WTC11 (cell line): ENCODE results near the gene HPS1. TPM values are rescaled to one million over a fixed set of nuclear protein-coding genes. Genes with fewer than 3 reads are reported as not detected.

Source experiments
- ATAC-seq: fragments of 200-7000 bp; cut with Tn5 transposase; 2 replicates; pipeline ENCODE4 v1.10.0; 2021; ENCODE audit warnings: mild to moderate bottlenecking, moderate library complexity
- CTCF ChIA-PET: fragments of 300-600 bp; sonication (Branson Sonifier 250); formaldehyde crosslinking; loops from one replicate; lab custom pipeline; 2021; ENCODE audit warnings: antibody characterized with exemption; lab: Charles Lee
- POLR2A ChIA-PET: fragments of 350-600 bp; sonication (Branson Sonifier 250); formaldehyde crosslinking; loops from one replicate; lab custom pipeline; 2021; ENCODE audit warnings: antibody characterized with exemption; lab: Charles Lee
- DNase-seq: peaks from one replicate; pipeline ENCODE4 v3.0.0; 2021; ENCODE audit warnings: low spot score
- H3K27ac Mint-ChIP-seq: 2 replicates; pipeline ENCODE4 v1.8.0; 2021; ENCODE audit warnings: mixed read lengths
- H3K27me3 Mint-ChIP-seq: 2 replicates; pipeline ENCODE4 v1.8.0; 2021; ENCODE audit warnings: low read depth, mild to moderate bottlenecking, moderate library complexity, mixed read lengths
- H3K36me3 Mint-ChIP-seq: 2 replicates; pipeline ENCODE4 v1.8.0; 2021; ENCODE audit warnings: mixed read lengths
- H3K4me1 Mint-ChIP-seq: 2 replicates; pipeline ENCODE4 v1.8.0; 2022; ENCODE audit warnings: mixed read lengths
- H3K4me3 Mint-ChIP-seq: 2 replicates; pipeline ENCODE4 v1.8.0; 2021; ENCODE audit warnings: mild to moderate bottlenecking, moderate library complexity, mixed read lengths
- H3K9me3 Mint-ChIP-seq: 2 replicates; pipeline ENCODE4 v1.8.0; 2021; ENCODE audit warnings: mixed read lengths
- CREM ChIP-seq: sonication (generic); formaldehyde crosslinking; IDR thresholded peaks from 2 replicates; pipeline ENCODE4 v1.8.1; 2022; ENCODE audit warnings: mild to moderate bottlenecking, missing genetic modification reagents, moderate library complexity
- PRRX2 ChIP-seq: fragments of 250-450 bp; sonication (Bioruptor Pico); IDR thresholded peaks from 2 replicates; pipeline ENCODE4 v1.8.0; 2021; ENCODE audit warnings: mild to moderate bottlenecking
- RORB ChIP-seq: fragments of 250-450 bp; sonication (Bioruptor Pico); IDR thresholded peaks from 2 replicates; pipeline ENCODE4 v1.9.0; 2021; ENCODE audit warnings: mild to moderate bottlenecking
- TEAD4 ChIP-seq: sonication (generic); formaldehyde crosslinking; IDR thresholded peaks from 2 replicates; pipeline ENCODE4 v1.8.0; 2022; ENCODE audit warnings: mild to moderate bottlenecking, missing genetic modification reagents
- ZNF263 ChIP-seq: sonication (generic); formaldehyde crosslinking; IDR thresholded peaks from 2 replicates; pipeline ENCODE4 v1.8.1; 2022; ENCODE audit warnings: low read depth, mild to moderate bottlenecking, moderate library complexity, missing genetic modification reagents
- total RNA-seq: library from RNA; stranded (reverse); gene quantifications from 3 replicates; pipeline ENCODE4 v1.2.3, GENCODE V29; 2021
- TF ChIP-seq, protein P1 (sequence below): fragments of 250-450 bp; sonication (Bioruptor Pico); IDR thresholded peaks from 2 replicates; pipeline ENCODE4 v1.9.0; 2021; ENCODE audit warnings: mild to moderate bottlenecking
- TF ChIP-seq, protein P2 (sequence below): sonication (generic); formaldehyde crosslinking; IDR thresholded peaks from 2 replicates; pipeline ENCODE4 v1.8.0; 2022; ENCODE audit warnings: mild to moderate bottlenecking, missing genetic modification reagents
- TF ChIP-seq, protein P3 (sequence below): fragments of 250-450 bp; sonication (Bioruptor Pico); IDR thresholded peaks from 2 replicates; pipeline ENCODE4 v1.9.0; 2021; ENCODE audit warnings: mild to moderate bottlenecking
- TF ChIP-seq, protein P4 (sequence below): sonication (generic); formaldehyde crosslinking; IDR thresholded peaks from 2 replicates; pipeline ENCODE4 v1.8.0; 2022; ENCODE audit warnings: mild to moderate bottlenecking, missing genetic modification reagents
- TF ChIP-seq, protein P5 (sequence below): fragments of 250-450 bp; sonication (Bioruptor Pico); IDR thresholded peaks from 2 replicates; pipeline ENCODE4 v1.9.0; 2021; ENCODE audit warnings: moderate library complexity, mild to moderate bottlenecking, inconsistent platforms, borderline replicate concordance
- TF ChIP-seq, protein P6 (sequence below): sonication (generic); formaldehyde crosslinking; IDR thresholded peaks from 2 replicates; pipeline ENCODE4 v1.8.0; 2023; ENCODE audit warnings: missing genetic modification reagents, mild to moderate bottlenecking, borderline replicate concordance
- TF ChIP-seq, protein P7 (sequence below): sonication (generic); formaldehyde crosslinking; IDR thresholded peaks from 2 replicates; pipeline ENCODE4 v1.8.0; 2022; ENCODE audit warnings: missing genetic modification reagents
- TF ChIP-seq, protein P8 (sequence below): sonication (generic); formaldehyde crosslinking; conservative IDR thresholded peaks from 2 replicates; pipeline ENCODE4 v1.8.1; 2023; ENCODE audit warnings: mild to moderate bottlenecking, low read depth, missing genetic modification reagents, moderate library complexity
- TF ChIP-seq, protein P9 (sequence below): fragments of 250-450 bp; sonication (Bioruptor Pico); IDR thresholded peaks from 2 replicates; pipeline ENCODE4 v2.1.2; 2022; ENCODE audit warnings: mild to moderate bottlenecking, moderate library complexity

Gene HPS1
- total RNA-seq, 1 experiment from 2014 or later: 49.3 TPM

DNA sequence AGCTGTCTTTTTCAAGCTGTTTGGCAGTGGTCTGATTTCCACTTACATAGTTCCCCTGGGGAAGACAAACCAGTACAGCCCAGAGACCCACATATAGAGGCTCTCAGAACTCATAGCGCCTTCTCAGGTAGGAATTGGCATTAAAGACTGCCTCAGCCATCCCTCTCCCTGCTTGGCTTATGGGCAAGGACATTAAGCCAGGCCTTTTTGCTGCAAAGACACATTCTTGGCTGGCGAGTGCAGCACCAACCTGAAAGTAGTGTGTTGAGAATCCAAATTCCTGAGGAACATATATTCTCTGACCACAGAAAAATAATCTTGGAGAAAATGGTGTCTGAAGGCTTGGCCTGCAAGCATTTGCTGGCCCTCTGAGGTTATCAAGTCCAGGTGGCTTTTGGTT, 39.2 kb upstream of the HPS1 start:
- Mint-ChIP-seq H3K27ac (no peak overlapping the region), H3K36me3 (0 out of 2 replicates have a peak, but pooled peaks cover 7% of the 10 kb centered on the region), H3K4me1 (no peaks in the 10 kb centered on the region), H3K4me3 (no peak overlapping the region), H3K9me3 (peaks cover 17% of the 10 kb centered on the region), H3K27me3 (peaks cover 5% of the 10 kb centered on the region; the same call in 1 of the 2 replicates)
- peak; percentile 75 for ATAC-seq
- ChIA-PET POLR2A (no interaction called here), CTCF (interaction anchor here (0.6 to 1.4 kb wide), 2 partner anchors 18 to 19 kb away, joined by 3 to 8 read pairs; no protein-coding TSS in a partner anchor)
- no peak for DNase-seq
- no peak for TF ChIP-seq PRRX2 (CRISPR knock-in tag)
- no peak for TF ChIP-seq ZNF263

DNA sequence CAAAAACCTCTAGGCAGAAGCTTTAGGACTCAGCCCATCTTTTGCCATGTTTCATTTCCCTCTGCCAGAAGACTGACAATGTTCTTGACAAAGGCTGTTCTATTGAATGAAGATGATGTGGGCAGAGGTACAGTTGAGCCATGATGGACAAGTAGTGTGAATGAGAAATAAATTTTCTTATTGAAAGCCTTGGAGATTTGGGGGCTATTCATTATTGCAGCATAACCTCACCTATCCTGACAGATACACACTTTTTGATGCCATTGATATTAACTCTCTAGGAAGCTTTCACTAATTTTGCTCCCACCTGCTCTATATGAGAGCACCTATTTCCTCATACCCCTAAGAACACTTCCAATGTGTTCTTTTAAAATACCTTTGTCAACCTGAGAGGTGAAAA, 36.9 kb upstream of the HPS1 start:
- POLR2A ChIA-PET: no interaction called here
- 0 out of 2 replicates have a peak, but pooled peaks cover 7% of the 10 kb centered on the region for H3K36me3 Mint-ChIP-seq
- no peaks in the 10 kb centered on the region for H3K4me1 Mint-ChIP-seq
- no peak for DNase-seq
- TF ChIP-seq, protein P1, sequence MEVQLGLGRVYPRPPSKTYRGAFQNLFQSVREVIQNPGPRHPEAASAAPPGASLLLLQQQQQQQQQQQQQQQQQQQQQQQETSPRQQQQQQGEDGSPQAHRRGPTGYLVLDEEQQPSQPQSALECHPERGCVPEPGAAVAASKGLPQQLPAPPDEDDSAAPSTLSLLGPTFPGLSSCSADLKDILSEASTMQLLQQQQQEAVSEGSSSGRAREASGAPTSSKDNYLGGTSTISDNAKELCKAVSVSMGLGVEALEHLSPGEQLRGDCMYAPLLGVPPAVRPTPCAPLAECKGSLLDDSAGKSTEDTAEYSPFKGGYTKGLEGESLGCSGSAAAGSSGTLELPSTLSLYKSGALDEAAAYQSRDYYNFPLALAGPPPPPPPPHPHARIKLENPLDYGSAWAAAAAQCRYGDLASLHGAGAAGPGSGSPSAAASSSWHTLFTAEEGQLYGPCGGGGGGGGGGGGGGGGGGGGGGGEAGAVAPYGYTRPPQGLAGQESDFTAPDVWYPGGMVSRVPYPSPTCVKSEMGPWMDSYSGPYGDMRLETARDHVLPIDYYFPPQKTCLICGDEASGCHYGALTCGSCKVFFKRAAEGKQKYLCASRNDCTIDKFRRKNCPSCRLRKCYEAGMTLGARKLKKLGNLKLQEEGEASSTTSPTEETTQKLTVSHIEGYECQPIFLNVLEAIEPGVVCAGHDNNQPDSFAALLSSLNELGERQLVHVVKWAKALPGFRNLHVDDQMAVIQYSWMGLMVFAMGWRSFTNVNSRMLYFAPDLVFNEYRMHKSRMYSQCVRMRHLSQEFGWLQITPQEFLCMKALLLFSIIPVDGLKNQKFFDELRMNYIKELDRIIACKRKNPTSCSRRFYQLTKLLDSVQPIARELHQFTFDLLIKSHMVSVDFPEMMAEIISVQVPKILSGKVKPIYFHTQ (CRISPR knock-in tag): no peak
- TF ChIP-seq, protein P2, sequence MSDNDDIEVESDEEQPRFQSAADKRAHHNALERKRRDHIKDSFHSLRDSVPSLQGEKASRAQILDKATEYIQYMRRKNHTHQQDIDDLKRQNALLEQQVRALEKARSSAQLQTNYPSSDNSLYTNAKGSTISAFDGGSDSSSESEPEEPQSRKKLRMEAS: no peak
- TF ChIP-seq, protein P3, sequence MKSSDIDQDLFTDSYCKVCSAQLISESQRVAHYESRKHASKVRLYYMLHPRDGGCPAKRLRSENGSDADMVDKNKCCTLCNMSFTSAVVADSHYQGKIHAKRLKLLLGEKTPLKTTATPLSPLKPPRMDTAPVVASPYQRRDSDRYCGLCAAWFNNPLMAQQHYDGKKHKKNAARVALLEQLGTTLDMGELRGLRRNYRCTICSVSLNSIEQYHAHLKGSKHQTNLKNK: no peak
- TF ChIP-seq, protein P4, sequence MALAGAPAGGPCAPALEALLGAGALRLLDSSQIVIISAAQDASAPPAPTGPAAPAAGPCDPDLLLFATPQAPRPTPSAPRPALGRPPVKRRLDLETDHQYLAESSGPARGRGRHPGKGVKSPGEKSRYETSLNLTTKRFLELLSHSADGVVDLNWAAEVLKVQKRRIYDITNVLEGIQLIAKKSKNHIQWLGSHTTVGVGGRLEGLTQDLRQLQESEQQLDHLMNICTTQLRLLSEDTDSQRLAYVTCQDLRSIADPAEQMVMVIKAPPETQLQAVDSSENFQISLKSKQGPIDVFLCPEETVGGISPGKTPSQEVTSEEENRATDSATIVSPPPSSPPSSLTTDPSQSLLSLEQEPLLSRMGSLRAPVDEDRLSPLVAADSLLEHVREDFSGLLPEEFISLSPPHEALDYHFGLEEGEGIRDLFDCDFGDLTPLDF (CRISPR knock-in tag): no peak
- TF ChIP-seq CREM (no peak), RORB (CRISPR knock-in tag) (no peak), TEAD4 (CRISPR knock-in tag) (no peak)
- TF ChIP-seq, protein P5, sequence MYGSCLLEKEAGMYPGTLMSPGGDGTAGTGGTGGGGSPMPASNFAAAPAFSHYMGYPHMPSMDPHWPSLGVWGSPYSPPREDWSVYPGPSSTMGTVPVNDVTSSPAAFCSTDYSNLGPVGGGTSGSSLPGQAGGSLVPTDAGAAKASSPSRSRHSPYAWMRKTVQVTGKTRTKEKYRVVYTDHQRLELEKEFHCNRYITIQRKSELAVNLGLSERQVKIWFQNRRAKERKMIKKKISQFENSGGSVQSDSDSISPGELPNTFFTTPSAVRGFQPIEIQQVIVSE (CRISPR knock-in tag): no peak
- TF ChIP-seq, protein P6, sequence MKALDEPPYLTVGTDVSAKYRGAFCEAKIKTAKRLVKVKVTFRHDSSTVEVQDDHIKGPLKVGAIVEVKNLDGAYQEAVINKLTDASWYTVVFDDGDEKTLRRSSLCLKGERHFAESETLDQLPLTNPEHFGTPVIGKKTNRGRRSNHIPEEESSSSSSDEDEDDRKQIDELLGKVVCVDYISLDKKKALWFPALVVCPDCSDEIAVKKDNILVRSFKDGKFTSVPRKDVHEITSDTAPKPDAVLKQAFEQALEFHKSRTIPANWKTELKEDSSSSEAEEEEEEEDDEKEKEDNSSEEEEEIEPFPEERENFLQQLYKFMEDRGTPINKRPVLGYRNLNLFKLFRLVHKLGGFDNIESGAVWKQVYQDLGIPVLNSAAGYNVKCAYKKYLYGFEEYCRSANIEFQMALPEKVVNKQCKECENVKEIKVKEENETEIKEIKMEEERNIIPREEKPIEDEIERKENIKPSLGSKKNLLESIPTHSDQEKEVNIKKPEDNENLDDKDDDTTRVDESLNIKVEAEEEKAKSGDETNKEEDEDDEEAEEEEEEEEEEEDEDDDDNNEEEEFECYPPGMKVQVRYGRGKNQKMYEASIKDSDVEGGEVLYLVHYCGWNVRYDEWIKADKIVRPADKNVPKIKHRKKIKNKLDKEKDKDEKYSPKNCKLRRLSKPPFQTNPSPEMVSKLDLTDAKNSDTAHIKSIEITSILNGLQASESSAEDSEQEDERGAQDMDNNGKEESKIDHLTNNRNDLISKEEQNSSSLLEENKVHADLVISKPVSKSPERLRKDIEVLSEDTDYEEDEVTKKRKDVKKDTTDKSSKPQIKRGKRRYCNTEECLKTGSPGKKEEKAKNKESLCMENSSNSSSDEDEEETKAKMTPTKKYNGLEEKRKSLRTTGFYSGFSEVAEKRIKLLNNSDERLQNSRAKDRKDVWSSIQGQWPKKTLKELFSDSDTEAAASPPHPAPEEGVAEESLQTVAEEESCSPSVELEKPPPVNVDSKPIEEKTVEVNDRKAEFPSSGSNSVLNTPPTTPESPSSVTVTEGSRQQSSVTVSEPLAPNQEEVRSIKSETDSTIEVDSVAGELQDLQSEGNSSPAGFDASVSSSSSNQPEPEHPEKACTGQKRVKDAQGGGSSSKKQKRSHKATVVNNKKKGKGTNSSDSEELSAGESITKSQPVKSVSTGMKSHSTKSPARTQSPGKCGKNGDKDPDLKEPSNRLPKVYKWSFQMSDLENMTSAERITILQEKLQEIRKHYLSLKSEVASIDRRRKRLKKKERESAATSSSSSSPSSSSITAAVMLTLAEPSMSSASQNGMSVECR (CRISPR knock-in tag): no peak
- TF ChIP-seq, protein P7, sequence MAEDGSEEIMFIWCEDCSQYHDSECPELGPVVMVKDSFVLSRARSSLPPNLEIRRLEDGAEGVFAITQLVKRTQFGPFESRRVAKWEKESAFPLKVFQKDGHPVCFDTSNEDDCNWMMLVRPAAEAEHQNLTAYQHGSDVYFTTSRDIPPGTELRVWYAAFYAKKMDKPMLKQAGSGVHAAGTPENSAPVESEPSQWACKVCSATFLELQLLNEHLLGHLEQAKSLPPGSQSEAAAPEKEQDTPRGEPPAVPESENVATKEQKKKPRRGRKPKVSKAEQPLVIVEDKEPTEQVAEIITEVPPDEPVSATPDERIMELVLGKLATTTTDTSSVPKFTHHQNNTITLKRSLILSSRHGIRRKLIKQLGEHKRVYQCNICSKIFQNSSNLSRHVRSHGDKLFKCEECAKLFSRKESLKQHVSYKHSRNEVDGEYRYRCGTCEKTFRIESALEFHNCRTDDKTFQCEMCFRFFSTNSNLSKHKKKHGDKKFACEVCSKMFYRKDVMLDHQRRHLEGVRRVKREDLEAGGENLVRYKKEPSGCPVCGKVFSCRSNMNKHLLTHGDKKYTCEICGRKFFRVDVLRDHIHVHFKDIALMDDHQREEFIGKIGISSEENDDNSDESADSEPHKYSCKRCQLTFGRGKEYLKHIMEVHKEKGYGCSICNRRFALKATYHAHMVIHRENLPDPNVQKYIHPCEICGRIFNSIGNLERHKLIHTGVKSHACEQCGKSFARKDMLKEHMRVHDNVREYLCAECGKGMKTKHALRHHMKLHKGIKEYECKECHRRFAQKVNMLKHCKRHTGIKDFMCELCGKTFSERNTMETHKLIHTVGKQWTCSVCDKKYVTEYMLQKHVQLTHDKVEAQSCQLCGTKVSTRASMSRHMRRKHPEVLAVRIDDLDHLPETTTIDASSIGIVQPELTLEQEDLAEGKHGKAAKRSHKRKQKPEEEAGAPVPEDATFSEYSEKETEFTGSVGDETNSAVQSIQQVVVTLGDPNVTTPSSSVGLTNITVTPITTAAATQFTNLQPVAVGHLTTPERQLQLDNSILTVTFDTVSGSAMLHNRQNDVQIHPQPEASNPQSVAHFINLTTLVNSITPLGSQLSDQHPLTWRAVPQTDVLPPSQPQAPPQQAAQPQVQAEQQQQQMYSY (CRISPR knock-in tag): no peak
- TF ChIP-seq, protein P8, sequence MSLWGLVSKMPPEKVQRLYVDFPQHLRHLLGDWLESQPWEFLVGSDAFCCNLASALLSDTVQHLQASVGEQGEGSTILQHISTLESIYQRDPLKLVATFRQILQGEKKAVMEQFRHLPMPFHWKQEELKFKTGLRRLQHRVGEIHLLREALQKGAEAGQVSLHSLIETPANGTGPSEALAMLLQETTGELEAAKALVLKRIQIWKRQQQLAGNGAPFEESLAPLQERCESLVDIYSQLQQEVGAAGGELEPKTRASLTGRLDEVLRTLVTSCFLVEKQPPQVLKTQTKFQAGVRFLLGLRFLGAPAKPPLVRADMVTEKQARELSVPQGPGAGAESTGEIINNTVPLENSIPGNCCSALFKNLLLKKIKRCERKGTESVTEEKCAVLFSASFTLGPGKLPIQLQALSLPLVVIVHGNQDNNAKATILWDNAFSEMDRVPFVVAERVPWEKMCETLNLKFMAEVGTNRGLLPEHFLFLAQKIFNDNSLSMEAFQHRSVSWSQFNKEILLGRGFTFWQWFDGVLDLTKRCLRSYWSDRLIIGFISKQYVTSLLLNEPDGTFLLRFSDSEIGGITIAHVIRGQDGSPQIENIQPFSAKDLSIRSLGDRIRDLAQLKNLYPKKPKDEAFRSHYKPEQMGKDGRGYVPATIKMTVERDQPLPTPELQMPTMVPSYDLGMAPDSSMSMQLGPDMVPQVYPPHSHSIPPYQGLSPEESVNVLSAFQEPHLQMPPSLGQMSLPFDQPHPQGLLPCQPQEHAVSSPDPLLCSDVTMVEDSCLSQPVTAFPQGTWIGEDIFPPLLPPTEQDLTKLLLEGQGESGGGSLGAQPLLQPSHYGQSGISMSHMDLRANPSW (CRISPR knock-in tag): no peak
- TF ChIP-seq, protein P9, sequence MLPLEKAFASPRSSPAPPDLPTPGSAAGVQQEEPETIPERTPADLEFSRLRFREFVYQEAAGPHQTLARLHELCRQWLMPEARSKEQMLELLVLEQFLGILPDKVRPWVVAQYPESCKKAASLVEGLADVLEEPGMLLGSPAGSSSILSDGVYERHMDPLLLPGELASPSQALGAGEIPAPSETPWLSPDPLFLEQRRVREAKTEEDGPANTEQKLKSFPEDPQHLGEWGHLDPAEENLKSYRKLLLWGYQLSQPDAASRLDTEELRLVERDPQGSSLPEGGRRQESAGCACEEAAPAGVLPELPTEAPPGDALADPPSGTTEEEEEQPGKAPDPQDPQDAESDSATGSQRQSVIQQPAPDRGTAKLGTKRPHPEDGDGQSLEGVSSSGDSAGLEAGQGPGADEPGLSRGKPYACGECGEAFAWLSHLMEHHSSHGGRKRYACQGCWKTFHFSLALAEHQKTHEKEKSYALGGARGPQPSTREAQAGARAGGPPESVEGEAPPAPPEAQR (CRISPR knock-in tag): no peak
- TF ChIP-seq, all 79 proteins: peak for 0
- no peak for ATAC-seq
- Mint-ChIP-seq H3K27ac (no peak overlapping the region), H3K4me3 (no peak overlapping the region), H3K27me3 (peaks cover 11% of the 10 kb centered on the region), H3K9me3 (peaks cover 17% of the 10 kb centered on the region)
- CTCF ChIA-PET: interaction anchor here (0.6 kb wide), 1 partner anchor 12 kb away, joined by 3 read pairs; no protein-coding TSS in a partner anchor
